ENCODE measurements around the gene ERG. TPM values are rescaled to one million over a fixed set of nuclear protein-coding genes. Genes with fewer than 3 reads are reported as not detected.

Gene ERG
- total and polyA plus RNA-seq, 2 of the 13 experiments (the other 11 are each of a cell fraction or from before 2014, with no cell fraction given) = not detected

GRCh38 chr21:38402291-38402690 lies 96.0 kb downstream of the ERG start:
- Histone ChIP-seq H3K36me3 (replicated peaks in 1 of 2; ENCODE audit: control insufficient read depth in 1 of 2, insufficient read depth in 2 of 2, low read length in 2 of 2) (no peaks in the 10 kb centered on the region), H3K9ac (ENCODE audit: insufficient read depth, low read depth, low read length) (no peak overlapping the region), H3K79me2 (ENCODE audit: insufficient read depth, low read length) (no peaks in the 10 kb centered on the region), H2AFZ (ENCODE audit: low read length) (no peak overlapping the region), H3K4me2 (ENCODE audit: low read depth, low read length) (no peak overlapping the region), H3K27me3 (ENCODE audit: control insufficient read depth in 1 of 2, insufficient read depth in 2 of 2, low read length in 2 of 2) (peaks cover 2 to 39% of the 10 kb centered on the region in 2 experiments; a peak in 3 of 5 replicates), H3K4me1 (ENCODE audit: insufficient read depth, low read length) (no peaks in the 10 kb centered on the region), H4K20me1 (ENCODE audit: insufficient read depth, low read length) (no peaks in the 10 kb centered on the region), H3K4me3 (replicated peaks in 1 of 3; ENCODE audit: insufficient read depth in 1 of 3, low read depth in 2 of 3, low read length in 3 of 3) (no peak overlapping the region), H3K27ac (ENCODE audit: extremely low read length, insufficient read depth, low read length) (no peak overlapping the region), H3K9me3 (ENCODE audit: low read length) (no peaks in the 10 kb centered on the region)
- in situ Hi-C loops (cut with HindIII; ENCODE audit: extremely low pct_ligation_motif_present, low pct_unique_long_range_greater_than_20kb) (no loop called here), intact Hi-C loops (cut with micrococcal nuclease; ENCODE audit: unreplicated experiment) (no loop called here)
- DNase-seq (ENCODE audit: low spot score) = no peak
- ATAC-seq = no peak
- WGBS (ENCODE audit: low lambda C conversion rate) = 21% methylated on average over 11 of the region's 11 CpGs
- BruUV-seq (replicated peaks) = no TSS peak
- no peak for FAIRE-seq
- POLR2A ChIA-PET = no interaction called here
- TF ChIP-seq BRD4 (CRISPR knock-in tag; IDR thresholded peaks at IDR 0.05) (no peak), ZNF558 (CRISPR knock-in tag; IDR thresholded peaks at IDR 0.05; ENCODE audit: borderline replicate concordance) (no peak), SP4 (CRISPR knock-in tag; IDR thresholded peaks at IDR 0.05) (no peak), PRDM4 (CRISPR knock-in tag; IDR thresholded peaks at IDR 0.05; ENCODE audit: borderline replicate concordance) (no peak), ZNF468 (CRISPR knock-in tag; IDR thresholded peaks at IDR 0.05) (no peak), ZNF564 (CRISPR knock-in tag; IDR thresholded peaks at IDR 0.05) (no peak), KAT8 (CRISPR knock-in tag; IDR thresholded peaks at IDR 0.05) (no peak), SMAD1 (CRISPR knock-in tag; IDR thresholded peaks at IDR 0.05; ENCODE audit: borderline replicate concordance, low read depth) (no peak), ISX (CRISPR knock-in tag; conservative IDR thresholded peaks at IDR 0.05) (no peak), PREB (CRISPR knock-in tag; IDR thresholded peaks at IDR 0.05) (no peak), FOXJ3 (CRISPR knock-in tag; IDR thresholded peaks at IDR 0.05; ENCODE audit: borderline replicate concordance) (no peak), ZBTB39 (CRISPR knock-in tag; IDR thresholded peaks at IDR 0.05) (no peak), ZKSCAN1 (IDR thresholded peaks at IDR 0.05; ENCODE audit: low read length) (no peak), ATF3 (CRISPR knock-in tag; IDR thresholded peaks at IDR 0.05) (no peak), ZKSCAN5 (CRISPR knock-in tag; IDR thresholded peaks at IDR 0.05) (no peak), ELK4 (CRISPR knock-in tag; IDR thresholded peaks at IDR 0.05; ENCODE audit: borderline replicate concordance) (no peak), ZNF891 (CRISPR knock-in tag; IDR thresholded peaks at IDR 0.05) (no peak)
- CTCF ChIA-PET (ENCODE audit: low intra/inter-chr PET ratio, low total read pairs) = no interaction called here

All from HepG2 (cell line).